ENCODE measurements around the gene EHMT1.

GRCh38 chr9:137648396-137648795, 29.6 kb downstream of the EHMT1 start:
- TF ChIP-seq ZNF274 (IDR thresholded peaks at IDR 0.05; ENCODE audit: insufficient read depth, insufficient read length) (no peak), NR2C2 (IDR thresholded peaks at IDR 0.05; ENCODE audit: borderline replicate concordance, control insufficient read depth, insufficient read length, low read depth) (no peak), USF2 (IDR thresholded peaks at IDR 0.05; ENCODE audit: borderline replicate concordance, low read depth, low read length) (no peak), CTCF (IDR thresholded peaks at IDR 0.05 in 2 of 3, conservative IDR thresholded peaks at IDR 0.05 in 1 of 3; ENCODE audit: control insufficient read depth in 2 of 3, extremely low read depth in 1 of 3, insufficient read depth in 1 of 3, low read depth in 3 of 3, low read length in 3 of 3) (no peak), PML (IDR thresholded peaks at IDR 0.05; ENCODE audit: low read length) (no peak), ZSCAN29 (IDR thresholded peaks at IDR 0.05) (no peak), NFIC (IDR thresholded peaks at IDR 0.05; ENCODE audit: low read depth, low read length) (no peak), ZBED1 (IDR thresholded peaks at IDR 0.05; ENCODE audit: borderline replicate concordance) (no peak), FOXM1 (IDR thresholded peaks at IDR 0.05; ENCODE audit: low read depth, low read length) (no peak), EZH2 (IDR thresholded peaks at IDR 0.05; ENCODE audit: borderline replicate concordance, control insufficient read depth, low read depth, low read length) (no peak), RFX5 (IDR thresholded peaks at IDR 0.05; ENCODE audit: low read depth, low read length) (no peak), POLR2A (IDR thresholded peaks at IDR 0.05; ENCODE audit: low read depth, low read length) (no peak), RAD21 (IDR thresholded peaks at IDR 0.05; ENCODE audit: insufficient read depth, low read depth, low read length) (no peak), ATF3 (IDR thresholded peaks at IDR 0.05; ENCODE audit: borderline replicate concordance, extremely low read depth, low read depth, low read length) (no peak)

All from GM12878 (cell line).